ENCODE measurements around the gene GUK1.
"Not testable (repeated sequence)": the region's sequence is repeated elsewhere in the genome, so short reads cannot be mapped to it uniquely, and the experiment has no call there.

Gene GUK1

GRCh38 chr1:228104526-228105269 is 35.4 kb upstream of the GUK1 start:
- no peak for DNase-seq

GRCh38 chr1:228105270-228105995 is 34.6 kb upstream of the GUK1 start:
- no peak for DNase-seq

- no peak for DNase-seq
Measured at GRCh38 chr1:228105996-228106799, 33.9 kb upstream of the GUK1 start.

DNA sequence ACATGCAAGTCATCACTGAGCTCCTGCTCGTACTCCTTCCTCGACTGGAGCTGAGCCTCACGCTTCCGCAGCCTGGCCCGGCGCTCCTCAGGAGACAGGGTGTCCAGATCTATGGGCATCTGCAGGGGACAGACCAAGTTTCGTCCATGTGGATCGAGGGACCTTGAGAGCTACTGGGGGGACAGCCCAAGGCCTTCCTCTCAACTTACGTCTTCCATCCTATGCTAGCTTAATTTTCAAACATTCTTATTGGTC is 33.4 kb upstream of the GUK1 start:
- no peak for DNase-seq

GRCh38 chr1:228107636-228108035 is 32.4 kb upstream of the GUK1 start:
- no peak for DNase-seq

- DNase-seq: no peak
Measured at GRCh38 chr1:228108055-228108690, 31.9 kb upstream of the GUK1 start.

DNA sequence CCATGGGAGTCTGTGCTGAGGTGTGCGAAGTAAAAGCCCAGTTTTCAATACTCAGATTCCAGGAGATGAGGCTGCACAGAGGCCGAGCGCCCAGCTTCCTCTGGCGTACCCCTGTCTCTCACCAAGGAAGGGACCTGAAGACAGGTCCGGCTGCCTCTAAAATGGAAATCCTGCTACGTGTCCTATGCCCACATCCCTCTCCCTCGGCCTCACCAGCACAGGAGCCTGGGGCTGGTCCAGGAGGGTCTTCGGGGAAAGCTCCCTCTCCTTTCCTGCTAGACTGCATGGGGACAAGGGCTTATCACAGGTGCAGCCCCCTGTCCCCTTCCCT is 31.4 kb upstream of the GUK1 start:
- no peak for DNase-seq

DNA sequence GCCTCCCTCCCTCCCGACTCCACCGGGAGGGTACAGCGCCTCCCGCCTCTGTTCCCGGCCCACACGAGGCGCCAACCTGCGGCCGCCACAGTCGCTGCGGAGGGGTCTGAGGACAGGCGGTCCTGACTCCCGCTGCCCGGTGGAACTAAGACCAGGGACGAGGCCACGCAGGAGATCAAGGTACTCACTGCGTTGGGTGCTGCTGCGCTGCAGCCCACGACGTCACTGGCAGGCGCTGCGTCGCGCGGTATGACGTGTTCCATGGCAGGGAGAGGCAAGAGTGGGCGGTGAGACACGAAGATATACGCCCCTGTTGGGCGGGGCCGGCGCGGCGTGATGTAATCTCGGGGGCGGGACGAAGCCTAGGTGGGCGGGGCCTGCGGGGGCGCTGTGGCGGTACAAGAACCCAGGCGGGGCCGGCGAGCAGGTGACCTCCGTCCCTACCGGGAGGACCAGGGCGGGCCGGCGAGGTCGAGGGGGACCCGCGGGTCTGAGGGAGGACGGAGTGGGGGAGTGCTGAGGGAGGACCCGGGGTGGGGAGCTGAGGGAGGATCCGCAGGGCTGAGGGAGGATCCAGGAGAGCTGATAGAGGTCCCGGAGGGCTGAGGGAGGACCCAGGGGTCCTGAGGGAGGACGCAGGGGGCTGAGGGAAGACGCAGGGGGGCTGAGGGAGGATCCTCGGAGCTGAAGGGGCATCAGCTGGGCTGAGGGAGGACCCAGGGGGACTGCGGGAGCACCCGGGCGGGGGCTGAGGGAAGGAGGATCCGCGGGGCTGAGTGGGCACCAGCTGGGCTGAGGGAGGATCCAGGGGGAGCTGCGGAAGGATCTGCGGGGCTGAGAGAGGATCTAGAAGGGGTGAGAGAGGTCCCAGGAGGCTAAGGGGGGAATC is 30.8 kb upstream of the GUK1 start, which contains the start of gene MRPL55:
Gene MRPL55, minus strand, starts transcription at position 227 of the 889 bp plus-strand sequence. CDS start 1,039 bp downstream, outside the sequence.
- DNase-seq: peak; percentile 98

DNA sequence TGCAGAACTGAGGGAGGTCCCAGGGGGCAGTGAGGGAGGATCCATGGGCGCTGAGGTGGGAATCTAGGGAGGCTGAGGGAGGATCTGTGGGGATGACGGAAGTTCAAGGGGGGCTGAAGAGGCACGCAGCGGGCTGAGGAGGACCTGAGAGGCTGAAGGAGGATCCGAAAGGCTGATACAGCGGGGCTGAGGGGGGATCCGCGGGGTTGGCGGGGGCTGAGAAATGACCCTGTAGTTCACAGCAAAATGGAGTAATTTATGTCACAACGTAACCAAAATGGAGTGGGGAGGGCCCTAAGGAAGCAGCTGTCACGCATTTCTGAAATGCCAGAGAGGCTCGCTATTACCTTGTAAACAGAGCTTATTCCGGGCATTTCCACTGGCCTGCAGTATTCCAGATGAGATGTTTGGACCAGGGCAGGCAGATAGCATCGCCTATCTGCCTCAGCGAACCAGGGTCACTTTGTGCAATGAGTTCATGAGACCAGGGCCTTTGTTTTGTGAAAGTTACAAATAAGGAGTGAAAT is 30.1 kb upstream of the GUK1 start:
- no peak for DNase-seq

GRCh38 chr1:228110556-228110955 is 29.5 kb upstream of the GUK1 start:
- DNase-seq: no peak

DNA sequence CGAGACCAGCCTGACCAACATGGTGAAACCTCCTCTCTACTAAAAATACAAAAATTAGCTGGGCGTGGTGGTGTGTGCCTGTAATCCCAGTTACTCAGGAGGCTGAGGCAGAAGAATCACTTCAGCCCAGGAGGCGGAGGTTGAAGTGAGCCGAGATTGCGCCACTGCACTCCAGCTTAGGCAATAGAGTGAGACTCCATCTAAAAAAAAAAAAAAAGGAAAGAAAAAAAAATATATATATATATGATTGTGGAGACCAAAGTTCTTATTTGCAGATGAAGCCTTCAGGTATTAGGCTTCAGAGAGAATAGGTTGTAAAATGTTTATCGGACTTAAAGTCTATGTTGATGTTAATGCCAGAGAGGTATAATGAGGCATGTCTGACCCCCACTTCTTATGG is 28.8 kb upstream of the GUK1 start:
- not testable (repeated sequence) for DNase-seq

DNA sequence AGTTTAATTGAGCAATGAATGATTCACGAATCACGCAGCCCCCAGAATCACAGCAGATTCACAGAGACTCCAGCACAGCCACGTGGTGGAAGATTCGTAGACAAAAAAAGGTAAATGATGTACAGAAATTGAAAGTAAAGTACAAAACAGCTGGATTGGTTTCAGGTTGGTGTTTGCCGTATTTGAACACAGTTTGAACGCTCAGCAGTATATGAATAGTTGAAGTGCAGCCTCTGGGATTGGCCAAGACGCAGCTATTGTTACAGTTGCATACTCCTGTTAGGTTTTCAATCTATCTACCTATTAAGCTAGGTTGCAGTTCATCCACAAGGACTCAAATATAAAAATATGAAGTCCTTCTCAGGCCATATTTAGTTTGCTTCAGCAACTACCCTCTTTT is 27.9 kb upstream of the GUK1 start:
- no peak for DNase-seq

DNA sequence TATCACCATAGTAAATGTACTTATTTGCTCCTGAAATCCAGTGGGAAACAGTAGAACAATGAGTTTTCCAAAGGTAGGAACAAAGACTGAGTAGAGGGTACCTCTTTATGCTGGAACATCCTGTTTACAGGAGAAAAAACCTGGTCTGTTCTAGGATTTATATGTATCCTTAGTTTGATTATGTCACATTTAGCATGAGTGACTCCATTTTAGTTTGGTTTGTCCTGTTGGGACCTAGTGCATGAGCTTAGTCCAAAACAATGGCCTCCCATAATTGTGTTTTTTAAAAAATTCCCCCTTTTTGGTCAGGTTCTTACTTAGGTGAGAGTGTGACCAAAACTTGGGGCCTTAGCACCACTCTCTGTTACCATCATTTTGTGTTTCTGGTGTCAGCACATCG is 27.5 kb upstream of the GUK1 start:
- no peak for DNase-seq

- no peak for DNase-seq
Measured at GRCh38 chr1:228114827-228115226, 25.3 kb upstream of the GUK1 start.

DNA sequence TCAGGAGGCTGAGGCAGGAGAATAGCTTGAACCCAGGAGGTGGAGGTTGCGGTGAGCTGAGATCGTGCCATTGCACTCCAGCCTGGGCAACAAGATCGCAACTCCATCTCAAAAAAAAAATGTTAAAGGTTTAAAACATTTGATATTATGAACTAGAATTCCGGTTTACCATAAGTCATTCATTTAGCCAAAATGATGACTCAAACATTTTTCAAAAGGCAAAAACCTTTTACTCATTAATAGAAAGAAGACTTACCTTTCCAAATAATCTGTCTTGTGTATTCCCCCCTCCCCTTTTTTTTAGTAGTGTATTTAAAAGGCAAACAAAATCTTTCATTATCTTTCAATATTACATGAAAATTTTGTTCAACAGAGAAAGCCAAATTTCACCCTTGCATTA is 22.7 kb upstream of the GUK1 start:
- no peak for DNase-seq

GRCh38 chr1:228118040-228118439 is 22.0 kb upstream of the GUK1 start:
- no peak for DNase-seq

DNA sequence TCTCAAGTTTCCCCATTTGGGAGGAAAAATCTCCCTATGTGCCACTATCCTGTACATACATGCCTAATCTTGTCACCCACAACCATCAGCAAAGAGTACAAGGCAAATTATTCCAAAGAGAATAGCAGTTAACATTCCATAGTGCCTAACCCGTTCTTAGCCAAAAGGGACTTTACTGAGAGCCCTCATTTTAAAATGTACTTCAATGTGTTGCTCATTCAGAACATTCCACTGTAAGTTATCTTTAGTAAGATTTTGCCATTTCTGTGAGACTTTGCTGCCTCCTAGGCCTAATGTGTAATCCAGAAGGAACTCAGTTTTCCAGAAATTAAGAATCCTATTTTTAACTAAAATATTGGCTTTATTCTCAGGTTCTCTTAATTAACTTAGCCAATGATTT is 19.7 kb upstream of the GUK1 start:
- DNase-seq: no peak

DNA sequence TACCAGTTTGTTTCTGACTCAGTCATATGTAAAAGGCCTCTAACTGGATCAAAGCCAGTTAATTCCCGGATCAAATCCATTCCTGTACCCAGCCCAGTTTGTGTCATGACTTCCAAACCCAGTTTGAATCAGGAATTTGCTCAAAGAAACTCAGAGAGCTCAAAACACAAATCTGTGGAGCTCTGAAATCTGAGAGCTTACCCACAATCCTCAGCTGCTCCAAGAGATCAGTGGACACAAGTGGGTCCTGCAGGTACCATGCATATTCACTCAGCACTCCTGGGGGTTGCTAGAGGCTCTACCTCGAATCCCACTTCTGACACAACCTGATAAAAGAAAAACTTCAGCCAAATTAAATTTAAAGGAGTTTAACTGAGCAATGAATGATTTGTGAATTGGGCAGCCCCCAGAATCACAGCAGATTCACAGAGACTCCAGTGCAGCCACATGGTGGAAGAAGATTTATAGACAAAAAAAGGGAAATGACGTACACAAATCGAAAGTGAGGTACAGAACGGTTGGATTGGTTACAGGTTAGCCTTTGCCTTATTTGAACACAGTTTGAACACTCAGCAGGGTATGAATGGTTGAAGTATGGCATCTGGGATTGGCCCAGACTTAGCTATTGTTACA is 19.1 kb upstream of the GUK1 start:
- DNase-seq: no peak

DNA sequence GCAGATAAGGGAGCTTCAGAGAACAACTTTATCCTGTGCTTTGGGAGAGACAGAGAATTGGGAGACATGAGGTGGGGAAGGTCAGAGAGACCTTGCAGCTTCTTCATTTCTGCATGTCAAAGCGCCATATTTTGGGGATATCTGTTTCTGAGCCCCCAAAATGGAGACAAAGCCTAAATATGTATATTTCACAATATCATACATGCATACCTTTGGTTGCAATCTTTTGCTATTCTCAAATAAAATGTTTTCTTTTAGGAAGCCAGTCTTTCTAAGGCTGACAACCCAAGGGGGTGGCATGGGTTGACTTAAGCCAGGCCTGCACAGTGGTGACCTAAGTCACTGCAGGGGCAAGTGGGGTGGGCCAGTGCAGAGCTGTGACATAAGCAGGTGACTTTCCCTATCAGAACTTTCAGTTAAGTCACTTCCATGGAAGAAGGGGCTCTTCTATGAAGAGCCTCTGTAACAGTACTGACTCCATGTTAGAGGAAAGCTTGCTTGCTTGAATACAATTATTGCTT is 17.1 kb upstream of the GUK1 start:
- DNase-seq: no peak

- DNase-seq: no peak
Measured at GRCh38 chr1:228123505-228123904, 16.6 kb upstream of the GUK1 start.

DNA sequence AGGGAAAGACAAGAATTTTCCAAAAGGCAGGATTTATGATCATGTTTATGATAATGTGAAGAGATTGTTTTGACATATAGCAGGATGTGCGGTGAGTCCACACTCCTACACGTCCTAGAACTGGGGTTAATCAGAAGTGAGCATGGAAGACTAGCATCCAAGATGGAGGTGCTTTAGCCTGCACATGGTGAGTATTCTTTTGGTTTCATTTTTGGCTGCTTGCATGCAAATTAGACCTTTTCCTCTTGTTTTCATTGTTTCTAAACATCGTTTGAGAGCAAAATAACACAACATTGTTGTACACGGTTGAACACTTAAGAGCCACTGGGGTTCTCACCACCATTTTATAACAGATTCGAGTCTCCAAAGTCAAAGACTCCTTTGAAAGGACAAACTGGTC is 14.9 kb upstream of the GUK1 start:
- no peak for DNase-seq
